GM15510 (cell line): ENCODE data around the gene SERHL2.

Experiments
- POLR2A ChIP-seq: IDR thresholded peaks from 3 replicates; pipeline ENCODE4 v1.6.1; 2011; ENCODE audit warnings: borderline replicate concordance; ENCODE audit not compliant: insufficient read length; ENCODE audit errors: extremely low read depth

The SERHL2 gene

DNA sequence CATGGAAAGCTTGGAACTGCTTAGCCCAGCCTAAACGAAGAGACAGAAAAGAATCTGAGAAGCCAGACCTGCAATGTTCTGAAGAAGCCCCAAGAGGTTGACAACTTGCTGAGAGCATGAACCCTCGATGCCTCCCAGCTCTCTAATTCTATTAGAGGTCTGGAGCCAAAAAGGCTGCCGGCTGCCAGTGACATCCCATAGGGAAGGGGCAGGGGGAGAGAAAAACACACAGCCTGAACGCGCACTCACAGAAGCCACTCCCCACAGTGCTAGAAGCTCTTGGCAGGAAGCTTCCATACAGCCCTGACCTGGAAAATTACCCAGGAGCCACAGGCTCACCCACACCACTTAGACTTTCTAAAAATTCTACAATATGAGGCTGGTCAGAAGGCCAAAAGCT is 42.6 kb downstream of the SERHL2 start:
- no peak for TF ChIP-seq POLR2A

DNA sequence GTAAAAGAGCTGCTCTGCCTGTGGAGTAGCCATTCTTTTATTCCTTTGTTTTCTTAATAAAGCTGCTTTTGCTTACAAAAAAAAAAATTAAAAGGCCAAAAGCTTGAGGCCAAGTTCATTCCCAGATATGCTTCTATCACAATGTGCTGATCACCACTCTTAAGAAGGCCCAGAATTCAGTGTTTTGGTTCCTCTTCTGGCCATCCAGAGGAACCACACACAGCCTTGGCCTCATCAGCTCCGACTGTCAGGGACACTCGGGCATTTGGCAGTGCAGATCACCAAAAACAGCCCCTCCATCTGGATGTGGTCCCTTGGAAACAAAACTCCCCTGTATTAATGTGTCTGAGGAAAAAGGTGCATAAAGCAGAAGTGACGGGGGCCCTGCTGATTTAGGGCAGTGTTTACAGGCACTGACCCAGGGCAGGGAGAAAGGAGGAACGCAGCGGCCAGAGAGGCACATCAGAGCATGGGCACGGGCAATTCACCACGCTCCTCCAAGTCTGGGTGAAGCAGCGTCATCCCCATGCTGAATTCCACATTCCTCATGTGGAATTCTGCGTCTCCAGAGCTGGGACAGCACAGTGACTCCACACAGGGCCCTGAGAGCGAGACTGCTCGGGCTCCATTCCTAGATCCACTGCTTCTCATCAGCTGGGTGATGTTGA is 43.2 kb downstream of the SERHL2 start:
- TF ChIP-seq POLR2A: no peak

DNA sequence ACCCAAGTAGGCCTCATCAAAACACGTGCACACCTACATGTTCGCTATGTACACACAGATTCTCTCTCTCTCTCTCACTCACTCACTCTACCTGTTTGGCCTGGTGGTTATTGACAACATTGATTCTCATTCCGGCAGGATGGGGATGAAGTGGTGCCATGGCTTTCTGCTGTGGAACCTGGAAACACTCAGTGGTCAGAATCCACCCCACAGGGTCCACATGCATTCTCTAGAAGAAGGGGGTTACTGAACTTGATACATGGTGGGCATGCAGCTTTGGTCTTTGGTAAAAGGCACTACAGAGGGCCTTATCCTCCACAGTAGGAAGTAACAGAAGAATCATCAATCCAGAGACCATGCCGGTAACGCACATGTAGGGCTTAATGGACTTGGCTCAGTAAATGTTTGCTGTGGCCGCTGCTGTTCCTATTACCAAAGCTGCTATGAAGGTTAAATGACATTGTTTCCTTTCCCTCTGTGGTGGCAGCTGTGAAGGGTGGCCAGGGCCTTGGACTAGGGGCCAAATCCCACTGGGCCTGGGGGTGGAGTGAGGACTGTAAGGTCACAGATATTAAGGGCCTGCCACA is 48.2 kb downstream of the SERHL2 start:
- no peak for TF ChIP-seq POLR2A

DNA sequence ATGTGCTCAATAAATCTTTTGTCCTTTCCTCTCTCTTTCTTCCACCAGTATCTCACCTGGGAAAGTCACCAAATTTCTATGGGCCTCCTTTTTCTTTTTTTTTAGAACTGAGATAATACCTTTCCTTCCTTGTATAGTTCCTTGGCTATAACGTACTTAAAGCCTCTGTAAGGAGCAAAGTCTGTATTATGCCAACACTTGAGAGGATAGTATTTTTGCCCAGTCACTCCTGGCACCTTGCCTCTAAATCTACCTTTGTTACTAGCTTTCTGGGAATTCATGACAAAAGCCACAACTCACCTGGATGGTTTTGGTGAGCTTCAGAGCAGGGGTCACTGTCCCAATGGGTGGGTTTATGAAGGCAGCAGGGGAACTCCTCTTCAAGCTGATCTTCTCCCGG is 48.7 kb downstream of the SERHL2 start:
- TF ChIP-seq POLR2A: no peak

DNA sequence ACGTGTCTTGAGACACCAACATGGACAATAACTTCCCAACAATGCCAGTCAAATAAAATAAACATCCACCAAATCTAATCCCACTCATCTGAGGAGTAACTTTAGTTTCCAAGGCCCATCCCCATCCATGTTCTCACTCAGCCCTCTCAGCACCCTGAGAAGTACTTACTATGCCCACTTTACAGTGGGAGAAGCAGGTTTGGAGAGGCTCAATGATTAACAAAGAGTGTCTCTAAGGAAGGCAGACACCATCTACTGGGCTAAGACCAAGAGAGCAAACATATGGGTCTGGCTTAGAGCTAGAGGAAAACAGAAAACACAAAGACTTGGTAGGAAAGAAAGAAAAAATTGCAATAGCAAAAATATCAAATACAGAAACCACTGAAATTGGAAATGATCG is 49.7 kb downstream of the SERHL2 start:
- TF ChIP-seq POLR2A: no peak

DNA sequence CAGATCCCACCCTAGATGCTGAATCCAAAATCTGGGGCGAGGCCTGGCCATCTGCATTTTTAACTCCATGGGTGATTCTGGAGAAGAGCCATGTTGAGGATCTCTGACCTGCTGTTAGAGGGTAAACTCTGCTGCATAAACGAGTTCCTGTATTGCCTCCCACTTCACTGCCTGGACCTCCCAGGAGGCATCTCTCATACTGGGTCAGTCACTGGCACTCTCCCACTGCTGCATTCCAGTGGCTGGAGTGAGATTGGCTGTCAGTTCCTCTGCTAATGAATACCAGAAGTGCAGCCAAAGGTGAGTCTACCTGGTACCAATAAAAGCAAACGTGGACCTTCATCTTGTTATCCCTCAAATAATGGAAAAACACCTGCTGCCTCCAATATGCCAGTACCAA is 50.6 kb downstream of the SERHL2 start:
- TF ChIP-seq POLR2A: no peak

DNA sequence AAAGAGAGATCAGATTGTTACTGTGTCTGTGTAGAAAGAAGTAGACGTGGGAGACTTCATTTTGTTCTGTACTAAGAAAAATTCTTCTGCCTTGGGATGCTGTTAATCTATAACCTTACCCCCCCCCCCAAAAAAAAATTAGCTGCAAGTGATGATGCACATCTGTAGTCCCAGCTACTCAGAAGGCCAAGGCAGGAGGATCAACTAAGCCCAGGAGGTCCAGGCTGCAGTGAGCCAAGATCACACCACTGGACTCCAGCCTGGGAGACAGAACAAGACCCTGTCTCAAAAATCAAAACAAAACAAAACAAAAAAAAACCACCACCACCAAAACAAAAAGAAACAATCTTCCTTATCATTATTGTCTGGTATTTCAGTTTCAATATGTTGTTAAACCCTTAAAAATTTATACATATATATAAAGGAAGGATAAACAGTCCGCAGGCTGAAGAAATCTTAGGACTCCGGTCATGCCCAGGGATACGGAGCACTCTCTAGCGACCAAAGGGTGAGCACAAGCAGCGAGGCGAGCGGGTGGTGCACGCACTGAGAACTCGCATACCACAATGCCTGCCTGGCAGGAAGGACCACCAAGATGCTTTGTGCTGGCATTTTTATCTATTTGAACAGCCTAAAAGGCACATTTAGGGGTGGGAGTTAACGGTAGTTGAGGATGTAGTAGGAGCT is 54.5 kb downstream of the SERHL2 start:
- no peak for TF ChIP-seq POLR2A

DNA sequence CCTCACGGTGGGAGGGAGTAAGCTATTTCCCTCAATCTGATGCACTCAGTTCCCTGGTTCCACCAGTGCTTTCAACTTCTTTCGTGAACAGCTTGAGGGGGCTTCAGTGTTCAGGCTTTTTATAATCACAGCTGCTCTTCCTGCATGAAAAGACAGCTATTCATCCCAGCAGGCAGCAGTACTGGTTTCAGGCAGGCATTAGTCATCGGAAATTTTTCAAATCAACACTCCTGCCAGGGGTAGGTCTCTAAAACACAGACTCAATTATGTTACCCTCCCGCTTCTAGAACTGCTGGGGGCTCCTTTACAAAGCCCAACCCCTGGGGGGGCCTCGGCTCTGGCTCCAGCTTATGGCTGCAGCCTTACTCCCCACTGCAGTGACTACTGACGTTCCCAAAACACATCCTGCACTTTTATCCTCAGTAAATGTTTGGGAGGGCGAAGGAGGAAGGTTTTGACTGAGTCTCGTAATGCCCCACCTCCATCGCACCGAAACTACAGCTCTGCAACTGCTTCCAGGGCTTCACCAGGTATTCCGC is 55.1 kb downstream of the SERHL2 start:
- TF ChIP-seq POLR2A: no peak

DNA sequence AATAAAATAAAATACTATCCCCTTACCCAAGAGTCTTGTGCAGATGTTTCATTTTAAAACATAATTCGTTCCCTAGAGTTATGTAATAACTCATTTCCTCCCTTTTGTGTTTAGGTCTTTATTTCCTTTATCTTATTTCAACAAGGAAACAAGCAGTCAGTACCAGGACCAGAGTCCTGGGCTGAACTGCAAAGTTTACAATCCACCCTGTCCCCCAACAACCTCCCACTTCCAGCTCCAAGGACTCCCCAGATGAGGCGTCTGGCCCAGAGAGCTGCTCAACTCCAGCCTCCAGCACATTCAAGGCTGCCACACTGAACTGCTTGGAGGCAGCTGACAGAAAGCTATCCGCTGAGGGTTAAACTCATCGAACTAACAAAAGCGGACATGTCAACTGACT is 56.4 kb downstream of the SERHL2 start:
- no peak for TF ChIP-seq POLR2A

DNA sequence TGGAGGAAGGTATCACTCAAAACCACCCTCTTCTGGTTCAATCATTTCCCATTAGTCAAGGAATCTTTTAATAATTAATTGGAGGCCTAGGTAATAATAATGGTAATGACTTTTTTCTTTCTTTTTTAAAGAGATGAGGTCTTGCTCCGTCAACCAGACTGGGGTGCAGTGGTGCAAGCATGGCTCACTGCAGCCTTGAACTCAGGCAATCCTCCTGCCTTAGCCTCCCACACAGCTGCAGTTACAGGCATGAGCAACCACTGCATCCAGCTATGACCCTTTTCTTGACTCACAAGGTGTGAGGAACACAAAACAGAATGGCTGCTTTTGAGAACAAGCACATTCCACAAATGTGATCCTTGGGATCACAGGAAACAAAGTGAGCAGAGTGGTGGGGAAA is 57.3 kb downstream of the SERHL2 start:
- TF ChIP-seq POLR2A: no peak

DNA sequence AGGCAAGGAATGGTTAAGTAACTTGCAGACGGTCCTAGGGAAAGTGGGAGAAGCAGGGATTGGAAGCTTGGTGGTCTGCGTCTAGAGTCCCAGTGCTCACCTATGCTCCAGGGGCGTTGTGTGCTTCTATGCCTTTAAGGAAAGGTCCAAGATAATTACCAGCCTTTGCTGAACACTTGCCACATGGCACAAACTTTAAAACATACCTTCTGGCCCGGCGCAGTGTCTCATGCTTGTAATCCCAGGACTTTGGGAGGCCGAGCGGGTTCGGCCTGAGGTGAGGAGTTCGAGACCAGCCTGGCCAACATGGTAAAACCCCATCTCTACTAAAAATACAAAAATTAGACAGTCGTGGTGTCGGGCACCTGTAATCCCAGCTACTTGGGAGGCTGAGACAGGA is 58.6 kb downstream of the SERHL2 start:
- no peak for TF ChIP-seq POLR2A

DNA sequence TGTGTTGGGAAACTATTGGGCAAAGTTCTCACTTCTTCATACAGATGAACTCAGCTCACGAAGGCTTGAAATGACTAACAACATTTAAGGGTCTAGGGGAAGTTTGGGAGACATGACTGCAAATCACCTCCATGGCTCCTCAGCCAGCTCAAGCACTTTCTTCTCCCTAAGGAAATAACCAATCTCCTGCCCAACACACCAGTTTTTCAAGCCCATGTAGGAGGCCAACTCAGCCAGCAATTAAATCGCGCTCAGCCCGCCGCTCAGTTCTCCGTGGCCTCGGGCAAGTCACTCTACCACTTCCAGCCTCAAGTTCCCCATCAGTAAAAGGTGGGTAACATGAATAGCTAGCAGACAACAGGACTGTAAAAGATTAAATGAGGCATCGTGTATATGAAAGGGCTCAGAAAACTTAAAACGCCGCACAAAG is 60.1 kb downstream of the SERHL2 start:
- no peak for TF ChIP-seq POLR2A

DNA sequence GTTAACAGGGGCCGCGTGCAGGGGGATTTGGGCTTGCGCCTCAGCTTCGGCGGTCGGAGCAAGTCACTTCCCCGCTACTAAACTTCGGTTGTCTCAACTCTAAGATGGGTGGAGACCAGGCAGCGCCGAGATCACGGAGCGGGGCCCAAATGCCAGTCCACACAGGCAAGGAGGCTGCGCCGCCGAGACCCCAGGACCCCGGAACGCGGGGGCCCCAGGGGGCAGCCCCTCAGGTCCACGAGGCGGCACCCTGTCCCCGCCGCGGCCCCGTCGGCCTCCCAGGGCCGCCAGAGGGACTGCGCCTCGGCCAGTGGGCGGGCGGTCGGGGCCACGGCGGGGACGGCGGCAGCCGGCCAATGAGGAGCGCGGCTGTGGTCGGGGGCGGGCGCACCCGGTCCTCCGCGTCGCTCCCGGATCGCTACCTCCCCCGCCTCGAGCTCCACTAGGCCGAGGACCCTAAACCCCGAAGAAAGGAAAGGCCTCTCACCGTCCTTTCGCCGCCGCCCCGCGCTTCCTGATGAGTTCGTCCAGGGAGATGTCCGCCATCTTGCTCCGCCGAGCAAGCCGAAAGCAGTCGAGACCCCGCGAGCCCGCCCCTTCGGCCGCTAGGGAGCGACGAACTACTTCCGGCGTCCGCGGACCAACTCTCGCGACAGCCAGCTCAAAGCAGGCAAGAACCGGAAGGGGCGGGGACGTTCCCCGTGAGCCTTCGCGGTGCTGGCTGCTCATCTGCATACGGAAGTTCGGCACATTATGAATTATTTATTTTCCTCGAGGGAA is 60.7 kb downstream of the SERHL2 start, which contains the start of gene POLDIP3:
Gene POLDIP3, minus strand, starts transcription at position 572 of the 780 bp plus-strand sequence. Its CDS starts 26 bp downstream, at position 546.
- peak; percentile 72 for TF ChIP-seq POLR2A

DNA sequence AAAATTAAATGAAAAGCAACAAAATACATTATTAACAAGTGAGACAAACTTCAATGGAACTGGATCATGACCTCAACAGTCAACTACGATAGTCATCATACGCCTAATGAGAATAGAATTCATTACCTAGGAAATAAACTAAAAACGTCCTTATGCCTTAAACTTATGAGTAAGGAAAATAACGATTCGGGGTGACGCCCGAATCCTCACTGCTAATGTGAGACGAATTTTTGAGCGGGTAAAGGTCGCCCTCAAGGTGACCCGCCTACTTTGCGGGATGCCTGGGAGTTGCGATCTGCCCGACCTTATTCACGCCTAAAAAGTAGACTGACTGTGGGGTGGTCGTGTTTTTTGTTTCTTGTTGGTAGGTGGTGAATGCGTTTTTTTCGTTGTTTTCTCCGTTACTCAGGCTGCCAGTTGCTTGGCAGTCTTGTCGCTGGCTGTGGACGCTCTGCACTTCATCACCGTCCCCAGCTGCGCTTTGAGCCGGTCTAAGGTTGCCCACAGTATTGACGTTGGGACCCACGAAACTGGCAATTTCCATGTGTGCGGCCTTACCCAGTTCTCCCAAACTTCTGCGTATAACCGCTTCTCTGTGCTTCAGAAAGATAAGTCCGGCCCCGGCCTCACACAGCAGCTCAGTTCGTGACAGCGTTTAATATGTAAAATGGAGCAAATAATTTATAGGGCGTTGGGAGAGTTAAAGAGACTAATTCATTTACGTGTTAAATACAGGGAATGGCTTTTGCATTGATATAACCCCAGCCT is 61.5 kb downstream of the SERHL2 start:
- peak; percentile 100 for TF ChIP-seq POLR2A
